Astrocyte (in vitro differentiated cells and primary cell): ENCODE results near the gene SMIM5. TPM values are rescaled to one million over a fixed set of nuclear protein-coding genes. Genes with fewer than 3 reads are reported as not detected.

ENCODE experiments used
- DNase-seq: peaks from one replicate; pipeline ENCODE4 v3.0.0-alpha.2; 2010; ENCODE audit warnings: low read depth
- FAIRE-seq: peaks from 2 replicates; lab custom pipeline; 2011; peaks lifted over from hg19 to GRCh38; lab: Jason Lieb, UNC
- H2AFZ ChIP-seq: 2 replicates; pipeline ENCODE4 v1.6.0; 2012; ENCODE audit warnings: low read depth, low read length, inconsistent platforms
- H3K27ac ChIP-seq: 2 replicates; pipeline ENCODE4 v1.5.1; 2011; ENCODE audit warnings: low read depth, low read length, inconsistent platforms
- H3K27me3 ChIP-seq: 2 replicates; pipeline ENCODE4 v1.6.0; 2011; ENCODE audit warnings: low read length, inconsistent platforms; ENCODE audit not compliant: insufficient read depth
- H3K36me3 ChIP-seq: 2 replicates; pipeline ENCODE4 v1.5.1; 2011; ENCODE audit warnings: low read length, inconsistent platforms; ENCODE audit not compliant: insufficient read depth
- H3K4me1 ChIP-seq: 2 replicates; pipeline ENCODE4 v1.5.1; 2011; ENCODE audit warnings: low read length, inconsistent platforms; ENCODE audit not compliant: insufficient read depth
- H3K4me2 ChIP-seq: 2 replicates; pipeline ENCODE4 v1.6.0; 2012; ENCODE audit warnings: low read length, inconsistent platforms
- H3K4me3 ChIP-seq: 2 replicates; pipeline ENCODE4 v1.5.1; 2011; ENCODE audit warnings: low read depth, mild to moderate bottlenecking, low read length, inconsistent platforms; ENCODE audit not compliant: insufficient read depth
- H3K79me2 ChIP-seq: 2 replicates; pipeline ENCODE4 v1.6.0; 2012; ENCODE audit warnings: mild to moderate bottlenecking, low read length, inconsistent platforms; ENCODE audit not compliant: insufficient read depth
- H3K9ac ChIP-seq: 2 replicates; pipeline ENCODE4 v1.6.0; 2012; ENCODE audit warnings: mild to moderate bottlenecking, low read length, inconsistent platforms
- H3K9me3 ChIP-seq: 2 replicates; pipeline ENCODE4 v1.5.1; 2012; ENCODE audit warnings: low read depth, mild to moderate bottlenecking, low read length, inconsistent platforms; ENCODE audit not compliant: insufficient read depth
- H4K20me1 ChIP-seq: 2 replicates; pipeline ENCODE4 v1.6.0; 2012; ENCODE audit warnings: low read length, inconsistent platforms; ENCODE audit not compliant: insufficient read depth
- H3K27ac Mint-ChIP-seq: one replicate; pipeline ENCODE4 v1.8.0; 2021; ENCODE audit warnings: mild to moderate bottlenecking, mixed read lengths; ENCODE audit not compliant: unreplicated experiment
- H3K27me3 Mint-ChIP-seq: one replicate; pipeline ENCODE4 v1.8.0; 2021; ENCODE audit warnings: low read depth, mixed read lengths; ENCODE audit not compliant: unreplicated experiment
- H3K36me3 Mint-ChIP-seq: one replicate; pipeline ENCODE4 v1.8.0; 2021; ENCODE audit warnings: low read depth, mixed read lengths; ENCODE audit not compliant: unreplicated experiment
- H3K4me1 Mint-ChIP-seq: one replicate; pipeline ENCODE4 v1.8.0; 2021; ENCODE audit warnings: low read depth, mixed read lengths; ENCODE audit not compliant: unreplicated experiment
- H3K4me3 Mint-ChIP-seq: one replicate; pipeline ENCODE4 v1.8.0; 2021; ENCODE audit warnings: mild to moderate bottlenecking, moderate library complexity, mixed read lengths; ENCODE audit not compliant: unreplicated experiment
- H3K9me3 Mint-ChIP-seq: one replicate; pipeline ENCODE4 v1.8.0; 2021; ENCODE audit warnings: mild to moderate bottlenecking, mixed read lengths; ENCODE audit not compliant: unreplicated experiment
- CTCF ChIP-seq: IDR thresholded peaks from 2 replicates; pipeline ENCODE4 v1.5.1; 2011; ENCODE audit warnings: low read depth, mild to moderate bottlenecking, inconsistent platforms, low read length, moderate library complexity; ENCODE audit not compliant: insufficient read depth
- EZH2 ChIP-seq: IDR thresholded peaks from 2 replicates; pipeline ENCODE4 v1.6.1; 2012; ENCODE audit warnings: mild to moderate bottlenecking, low read length, inconsistent platforms; ENCODE audit not compliant: insufficient read depth
- total RNA-seq: library from RNA; stranded (reverse); gene quantifications from 2 replicates; pipeline ENCODE4 v1.2.1, GENCODE V29; 2021

Gene SMIM5
- total RNA-seq, 1 donor from 2014 or later, result 0.07 TPM

- Mint-ChIP-seq H3K36me3 (peaks cover 2% of the 10 kb centered on the region), H3K4me1 (peaks cover 3% of the 10 kb centered on the region), H3K27ac (no peak within 1 kb of the TSS), H3K9me3 (peaks cover 11% of the 10 kb centered on the region), H3K4me3 (no peak within 1 kb of the TSS), H3K27me3 (peaks cover 16% of the 10 kb centered on the region)
- Histone ChIP-seq H3K79me2 (no peaks in the 10 kb centered on the region), H4K20me1 (no peaks in the 10 kb centered on the region), H2AFZ (peak within 1 kb of the TSS; percentile 77), H3K27ac (no peak within 1 kb of the TSS), H3K36me3 (no peaks in the 10 kb centered on the region), H3K9me3 (no peaks in the 10 kb centered on the region), H3K4me3 (peak within 1 kb of the TSS; percentile 33), H3K27me3 (peaks cover 14% of the 10 kb centered on the region), H3K4me2 (peak within 1 kb of the TSS; percentile 81), H3K4me1 (no peaks in the 10 kb centered on the region), H3K9ac (peak within 1 kb of the TSS; percentile 31)
- no peak for DNase-seq
- TF ChIP-seq CTCF, result no peak
- TF ChIP-seq EZH2, result peak; percentile 99
- FAIRE-seq, result no peak
Observed at GRCh38 chr17:75587675-75588595, 45.3 kb upstream of the SMIM5 start, which contains the start of gene MYO15B. Gene MYO15B, plus strand, starts transcription at chr17:75587800. Its CDS starts 258 bp downstream, at chr17:75588058.

GRCh38 chr17:75588596-75589011 is 44.6 kb upstream of the SMIM5 start:
- Histone ChIP-seq H3K27me3 (peaks cover 14% of the 10 kb centered on the region), H3K4me3 (peak overlapping the region; percentile 33), H3K4me1 (no peaks in the 10 kb centered on the region), H3K27ac (no peak overlapping the region), H3K9ac (peak overlapping the region; percentile 31), H4K20me1 (no peaks in the 10 kb centered on the region), H3K36me3 (no peaks in the 10 kb centered on the region), H3K9me3 (no peaks in the 10 kb centered on the region), H3K79me2 (no peaks in the 10 kb centered on the region), H2AFZ (peak overlapping the region; percentile 77), H3K4me2 (peak overlapping the region; percentile 81)
- Mint-ChIP-seq H3K36me3 (peaks cover 2% of the 10 kb centered on the region), H3K9me3 (peaks cover 11% of the 10 kb centered on the region), H3K4me1 (peaks cover 3% of the 10 kb centered on the region), H3K4me3 (no peak overlapping the region), H3K27ac (no peak overlapping the region), H3K27me3 (peaks cover 16% of the 10 kb centered on the region)
- no peak for DNase-seq
- TF ChIP-seq CTCF (no peak), EZH2 (peak; percentile 94)
- FAIRE-seq, result no peak
